Right hindlimb (tissue), 1 donor: ENCODE data around the gene BORCS5.
"Not testable (repeated sequence)": the region's sequence is repeated elsewhere in the genome, so short reads cannot be mapped to it uniquely, and the experiment has no call there.

ENCODE experiments used
- DNase-seq: peaks from one replicate; pipeline ENCODE4 v3.0.0-alpha.2; 2018

BORCS5 gene

GRCh38 chr12:12491606-12492005 is 134.7 kb downstream of the BORCS5 start:
- DNase-seq: no peak

- DNase-seq: no peak
Observed at GRCh38 chr12:12492547-12492946, 135.7 kb downstream of the BORCS5 start.

- no peak for DNase-seq
Observed at GRCh38 chr12:12495536-12495935, 138.7 kb downstream of the BORCS5 start.

GRCh38 chr12:12498210-12498609 is 141.3 kb downstream of the BORCS5 start:
- no peak for DNase-seq

GRCh38 chr12:12499909-12500604 is 143.2 kb downstream of the BORCS5 start:
- no peak for DNase-seq

- no peak for DNase-seq
Observed at GRCh38 chr12:12501121-12501520, 144.2 kb downstream of the BORCS5 start.

- not testable (repeated sequence) for DNase-seq
Observed at GRCh38 chr12:12502130-12502814, 145.4 kb downstream of the BORCS5 start.

GRCh38 chr12:12502815-12503151 is 145.9 kb downstream of the BORCS5 start:
- DNase-seq: no peak

GRCh38 chr12:12503384-12504078 is 146.7 kb downstream of the BORCS5 start:
- no peak for DNase-seq

- peak; percentile 38 for DNase-seq
Observed at GRCh38 chr12:12505544-12506495, 148.9 kb downstream of the BORCS5 start.

GRCh38 chr12:12506496-12506890 is 149.6 kb downstream of the BORCS5 start:
- peak; percentile 73 for DNase-seq

GRCh38 chr12:12507121-12507520 is 150.2 kb downstream of the BORCS5 start:
- DNase-seq: no peak

- no peak for DNase-seq
Observed at GRCh38 chr12:12508612-12509011, 151.7 kb downstream of the BORCS5 start.

- no peak for DNase-seq
Observed at GRCh38 chr12:12510141-12510540, 153.3 kb downstream of the BORCS5 start.

- DNase-seq: no peak
Observed at GRCh38 chr12:12510551-12510950, 153.7 kb downstream of the BORCS5 start.

GRCh38 chr12:12511021-12511783 is 154.3 kb downstream of the BORCS5 start:
- no peak for DNase-seq

GRCh38 chr12:12511895-12512711 is 155.2 kb downstream of the BORCS5 start:
- DNase-seq: no peak

GRCh38 chr12:12513416-12514006 is 156.6 kb downstream of the BORCS5 start:
- DNase-seq: no peak

- DNase-seq: no peak
Observed at GRCh38 chr12:12518464-12518845, 161.6 kb downstream of the BORCS5 start.

- no peak for DNase-seq
Observed at GRCh38 chr12:12518919-12519318, 162.0 kb downstream of the BORCS5 start.
